Panc1 (cell line): ENCODE results near the gene ICOSLG. TPM values are rescaled to one million over a fixed set of nuclear protein-coding genes. Genes with fewer than 3 reads are reported as not detected.
"Not testable (repeated sequence)": the region's sequence is repeated elsewhere in the genome, so short reads cannot be mapped to it uniquely, and the experiment has no call there.

Experiments used
- ATAC-seq: fragments of 200-7000 bp; cut with Tn5 transposase; 2 replicates; pipeline ENCODE4 v1.9.1; 2020; ENCODE audit warnings: mild to moderate bottlenecking, moderate library complexity
- BruUV-seq: library from RNA; stranded (reverse); fragments of 400-500 nt; replicated peaks from 2 replicates; lab custom pipeline; 2021; lab: Mats Ljungman, UMichigan
- CTCF ChIA-PET: fragments of 300-600 bp; sonication (Branson Sonifier 250); formaldehyde crosslinking; loops from one replicate; lab custom pipeline; 2022; ENCODE audit warnings: antibody characterized with exemption; lab: Charles Lee
- POLR2A ChIA-PET: fragments of 300-600 bp; sonication (Branson Sonifier 250); formaldehyde crosslinking; loops from one replicate; lab custom pipeline; 2022; ENCODE audit warnings: antibody characterized with exemption; lab: Charles Lee
- DNase-seq: peaks from one replicate; pipeline ENCODE4 v3.0.0-alpha.2; 2010; ENCODE audit warnings: low read depth, low spot score
- H3K27ac ChIP-seq: 2 replicates; pipeline ENCODE4 v1.5.1; 2011; ENCODE audit warnings: mild to moderate bottlenecking, low read length, inconsistent platforms
- H3K27me3 ChIP-seq: fragments of 200-500 bp; sonication (Bioruptor generic); 2 replicates; pipeline ENCODE4 v1.6.0; 2014; ENCODE audit warnings: low read length, inconsistent platforms; ENCODE audit not compliant: control insufficient read depth, insufficient read depth
- H3K36me3 ChIP-seq: fragments of 200-500 bp; sonication (Bioruptor generic); 2 replicates; pipeline ENCODE4 v1.5.1; 2014; ENCODE audit warnings: inconsistent platforms, mild to moderate bottlenecking, low read length, moderate library complexity; ENCODE audit not compliant: control insufficient read depth, insufficient read depth
- H3K4me1 ChIP-seq: 2 replicates; pipeline ENCODE4 v1.5.1; 2011; ENCODE audit warnings: inconsistent platforms, mild to moderate bottlenecking, low read length, moderate library complexity; ENCODE audit not compliant: control insufficient read depth, insufficient read depth
- H3K4me3 ChIP-seq, 2 experiments: 2 replicates each; pipeline ENCODE4 v1.5.1; 2011 to 2012; ENCODE audit warnings: low read depth in 2 of 2, low read length in 2 of 2, mild to moderate bottlenecking in 2 of 2, inconsistent platforms in 1 of 2, moderate library complexity in 1 of 2
- H3K9me3 ChIP-seq: fragments of 200-500 bp; sonication (Bioruptor generic); 2 replicates; pipeline ENCODE4 v1.5.1; 2014; ENCODE audit warnings: low read depth, mild to moderate bottlenecking, inconsistent platforms, low read length, moderate library complexity; ENCODE audit not compliant: control insufficient read depth, insufficient read depth
- in situ Hi-C: cut with HindIII; loops from 2 replicates; pipeline ENCODE4 v1.10.0; 2016; ENCODE audit warnings: low sequenced_read_pairs, low pct_unique_long_range_greater_than_20kb
- intact Hi-C: fragments of 100-400 bp; cut with micrococcal nuclease; formaldehyde crosslinking; loops from one replicate; pipeline ENCODE4 v1.10.0; 2022; ENCODE audit not compliant: unreplicated experiment
- total RNA-seq: library from RNA; stranded (reverse); gene quantifications from one replicate; pipeline ENCODE4 v1.2.1, GENCODE V29; 2021; ENCODE audit not compliant: unreplicated experiment

The ICOSLG gene
- total RNA-seq, 1 experiment from 2014 or later: 5.5 TPM

- DNase-seq, ATAC-seq, H3K9me3 ChIP-seq, intact Hi-C loops, CTCF ChIA-PET, H3K4me3 ChIP-seq, H3K36me3 ChIP-seq, H3K4me1 ChIP-seq, H3K27ac ChIP-seq, H3K27me3 ChIP-seq, in situ Hi-C loops, POLR2A ChIA-PET, BruUV-seq: not testable (repeated sequence)
Measured at GRCh38 chr21:44196212-44197155, 44.3 kb downstream of the ICOSLG start.

GRCh38 chr21:44194888-44195287 lies 45.9 kb downstream of the ICOSLG start:
- in situ Hi-C loops, H3K4me3 ChIP-seq, BruUV-seq, POLR2A ChIA-PET, CTCF ChIA-PET, H3K9me3 ChIP-seq, H3K4me1 ChIP-seq, ATAC-seq, intact Hi-C loops, H3K27me3 ChIP-seq, H3K27ac ChIP-seq, DNase-seq, H3K36me3 ChIP-seq: not testable (repeated sequence)

DNA sequence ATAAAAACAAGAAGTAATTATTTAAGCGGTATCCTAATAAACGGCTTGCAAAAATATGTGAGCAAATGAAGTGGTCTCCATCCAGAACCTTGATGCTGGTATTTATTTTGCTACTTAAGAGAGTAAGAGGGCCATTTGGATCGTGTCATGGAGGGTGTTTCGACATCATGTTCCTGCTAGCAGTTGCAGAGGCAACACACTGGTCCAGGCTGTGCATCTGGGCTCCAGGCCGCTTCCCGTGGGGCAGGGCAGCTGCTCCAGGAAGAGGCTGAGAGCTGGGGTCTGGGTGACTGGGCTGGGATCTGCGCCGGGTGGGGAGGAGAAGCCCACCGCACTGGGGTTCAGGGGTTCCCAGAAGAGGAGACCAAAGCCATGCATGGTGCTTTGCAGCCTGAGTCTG lies 46.3 kb downstream of the ICOSLG start:
- BruUV-seq, intact Hi-C loops, in situ Hi-C loops, H3K27me3 ChIP-seq, CTCF ChIA-PET, ATAC-seq, H3K27ac ChIP-seq, POLR2A ChIA-PET, H3K9me3 ChIP-seq, DNase-seq, H3K36me3 ChIP-seq, H3K4me1 ChIP-seq, H3K4me3 ChIP-seq: not testable (repeated sequence)

DNA sequence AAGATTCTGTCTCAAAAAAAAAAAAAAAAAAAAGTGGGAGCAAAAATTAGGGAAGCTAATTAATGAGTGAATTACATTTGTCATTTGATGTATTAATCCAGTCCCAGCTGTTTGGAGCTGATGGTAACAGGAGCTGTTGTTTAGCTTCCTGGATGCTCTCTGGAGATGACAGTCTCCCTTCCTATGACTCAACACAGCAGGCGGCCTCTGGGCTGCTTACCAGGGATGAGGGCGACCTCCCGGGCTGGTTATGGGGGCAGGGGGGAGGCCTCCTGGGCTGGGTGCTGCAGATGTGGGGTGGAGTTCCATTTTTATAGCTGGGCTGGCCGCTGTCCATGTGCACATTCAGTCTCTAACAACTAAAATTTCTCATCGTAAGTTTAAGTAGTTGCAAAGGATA lies 47.6 kb downstream of the ICOSLG start:
- intact Hi-C loops, CTCF ChIA-PET, H3K36me3 ChIP-seq, H3K27me3 ChIP-seq, in situ Hi-C loops, BruUV-seq, DNase-seq, H3K4me1 ChIP-seq, H3K4me3 ChIP-seq, H3K9me3 ChIP-seq, H3K27ac ChIP-seq, POLR2A ChIA-PET: not testable (repeated sequence)
- ATAC-seq: peak; percentile 73; the same call in 1 of the 2 replicates

DNA sequence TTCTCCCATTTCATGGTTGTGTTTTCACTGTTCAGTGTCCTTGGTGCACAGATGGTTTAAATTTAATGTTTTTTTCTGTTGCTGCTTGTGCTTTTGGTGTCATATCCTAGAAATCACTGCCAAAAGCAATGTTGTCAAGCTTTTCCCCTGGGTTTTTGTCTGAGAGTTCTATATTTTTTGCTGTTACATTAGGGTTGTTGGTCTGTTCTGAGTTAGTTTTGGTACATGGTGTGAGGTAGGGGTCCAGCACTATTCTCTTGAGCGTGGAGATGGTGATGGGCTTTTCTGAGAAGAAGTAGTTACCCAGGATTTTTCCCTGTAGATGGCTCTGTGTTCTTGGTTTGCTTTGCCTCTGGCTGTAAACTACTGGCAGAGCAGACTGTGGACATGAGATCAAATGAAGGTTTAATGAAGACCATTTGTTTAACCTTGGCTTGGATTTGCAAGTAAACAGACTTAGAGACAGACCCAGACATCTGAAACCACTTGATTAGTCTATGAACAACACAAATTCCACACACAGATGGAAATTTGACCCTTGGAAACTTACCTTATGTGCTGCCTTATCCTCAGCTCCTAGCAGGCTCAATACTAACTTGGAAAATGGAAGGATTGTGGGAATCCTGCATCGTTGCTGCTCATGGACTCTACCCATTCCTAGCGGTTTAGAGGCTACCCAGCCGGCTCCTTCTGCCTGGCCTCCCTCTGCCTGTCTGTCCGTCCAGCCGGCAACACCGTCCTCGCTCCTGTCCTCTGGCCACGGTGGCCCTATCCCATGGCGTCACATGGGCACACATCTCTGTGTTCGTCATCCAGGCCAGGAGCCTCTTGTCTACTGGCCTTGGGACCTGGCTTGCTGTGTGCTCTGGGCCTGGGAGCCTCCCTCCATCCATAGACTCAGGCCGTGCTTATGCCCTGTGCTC lies 50.1 kb downstream of the ICOSLG start:
- intact Hi-C loops, DNase-seq, H3K27me3 ChIP-seq, POLR2A ChIA-PET, H3K27ac ChIP-seq, H3K9me3 ChIP-seq, H3K36me3 ChIP-seq, in situ Hi-C loops, BruUV-seq, ATAC-seq, H3K4me1 ChIP-seq, H3K4me3 ChIP-seq, CTCF ChIA-PET: not testable (repeated sequence)

- H3K4me1 ChIP-seq, H3K27ac ChIP-seq, H3K4me3 ChIP-seq, POLR2A ChIA-PET, DNase-seq, in situ Hi-C loops, intact Hi-C loops, H3K9me3 ChIP-seq, BruUV-seq, H3K36me3 ChIP-seq, CTCF ChIA-PET, H3K27me3 ChIP-seq: not testable (repeated sequence)
- ATAC-seq: peak; percentile 74; the same call in 1 of the 2 replicates
Measured at GRCh38 chr21:44184862-44185261, 55.9 kb downstream of the ICOSLG start.

GRCh38 chr21:44182202-44182601 lies 58.5 kb downstream of the ICOSLG start:
- POLR2A ChIA-PET, H3K4me3 ChIP-seq, DNase-seq, H3K27ac ChIP-seq, in situ Hi-C loops, H3K36me3 ChIP-seq, intact Hi-C loops, H3K27me3 ChIP-seq, CTCF ChIA-PET, H3K9me3 ChIP-seq, H3K4me1 ChIP-seq, BruUV-seq, ATAC-seq: not testable (repeated sequence)
